HL-60 (cell line): Measurements from ENCODE around the gene FAM222B.

Source experiments
- DNase-seq, 2 experiments: peaks; one replicate each; pipeline ENCODE4 v3.0.0-alpha.2; 2010 to 2020; ENCODE audit warnings: low read depth in 1 of 2, low spot score in 1 of 2
- H3K27ac ChIP-seq: fragments of 250-450 bp; sonication (Bioruptor Pico); replicated peaks from 2 replicates; pipeline ENCODE4 v1.5.1; 2020; ENCODE audit warnings: mild to moderate bottlenecking, moderate library complexity
- H3K27me3 ChIP-seq: fragments of 250-450 bp; sonication (Bioruptor Pico); 2 replicates; pipeline ENCODE4 v1.5.1; 2021; ENCODE audit warnings: mild to moderate bottlenecking, moderate library complexity; ENCODE audit not compliant: insufficient read depth, poor library complexity, severe bottlenecking
- H3K4me3 ChIP-seq: replicated peaks from 2 replicates; pipeline ENCODE4 v1.5.1; 2011; ENCODE audit warnings: mild to moderate bottlenecking, control low read depth, low read length; ENCODE audit not compliant: insufficient read depth
- GABPA ChIP-seq: IDR thresholded peaks from 2 replicates; pipeline ENCODE4 v1.6.1; 2012; ENCODE audit warnings: low read depth
- POLR2AphosphoS5 ChIP-seq: IDR thresholded peaks from 2 replicates; pipeline ENCODE4 v1.6.1; 2012; ENCODE audit warnings: low read depth
- SPI1 ChIP-seq: IDR thresholded peaks from 2 replicates; pipeline ENCODE4 v1.6.1; 2012; ENCODE audit warnings: low read depth, mild to moderate bottlenecking, borderline replicate concordance
- TF ChIP-seq, protein P1 (sequence below): IDR thresholded peaks from 2 replicates; pipeline ENCODE4 v1.6.1; 2012; ENCODE audit warnings: low read depth; ENCODE audit not compliant: insufficient replicate concordance
- TF ChIP-seq, protein P2 (sequence below): IDR thresholded peaks from one replicate; pipeline ENCODE4 v1.5.1; 2011; ENCODE audit warnings: low read length, control low read depth, inconsistent platforms; ENCODE audit not compliant: insufficient read depth

Gene FAM222B

DNA sequence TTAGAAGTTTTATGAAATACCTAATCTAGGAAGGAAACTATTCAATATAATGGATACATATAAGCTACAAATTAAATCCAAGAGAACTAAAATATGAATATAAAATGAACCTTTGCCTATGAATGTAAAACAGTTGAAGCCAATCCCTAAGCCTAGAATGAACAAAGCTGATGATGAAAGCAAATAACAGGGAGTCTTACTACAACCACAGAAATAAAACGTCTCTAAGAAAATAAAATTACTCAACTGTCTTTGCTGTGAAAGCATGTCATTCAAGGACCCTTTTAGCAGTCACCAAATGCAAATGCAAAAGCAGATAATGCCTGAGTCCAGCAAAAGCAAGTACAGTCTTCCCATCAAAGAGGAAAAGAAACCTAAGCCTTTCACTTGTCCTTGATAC is 23.0 kb downstream of the FAM222B start:
- H3K4me3 ChIP-seq, result no peak overlapping the region
- H3K27ac ChIP-seq, result no peak overlapping the region
- TF ChIP-seq, protein P1, sequence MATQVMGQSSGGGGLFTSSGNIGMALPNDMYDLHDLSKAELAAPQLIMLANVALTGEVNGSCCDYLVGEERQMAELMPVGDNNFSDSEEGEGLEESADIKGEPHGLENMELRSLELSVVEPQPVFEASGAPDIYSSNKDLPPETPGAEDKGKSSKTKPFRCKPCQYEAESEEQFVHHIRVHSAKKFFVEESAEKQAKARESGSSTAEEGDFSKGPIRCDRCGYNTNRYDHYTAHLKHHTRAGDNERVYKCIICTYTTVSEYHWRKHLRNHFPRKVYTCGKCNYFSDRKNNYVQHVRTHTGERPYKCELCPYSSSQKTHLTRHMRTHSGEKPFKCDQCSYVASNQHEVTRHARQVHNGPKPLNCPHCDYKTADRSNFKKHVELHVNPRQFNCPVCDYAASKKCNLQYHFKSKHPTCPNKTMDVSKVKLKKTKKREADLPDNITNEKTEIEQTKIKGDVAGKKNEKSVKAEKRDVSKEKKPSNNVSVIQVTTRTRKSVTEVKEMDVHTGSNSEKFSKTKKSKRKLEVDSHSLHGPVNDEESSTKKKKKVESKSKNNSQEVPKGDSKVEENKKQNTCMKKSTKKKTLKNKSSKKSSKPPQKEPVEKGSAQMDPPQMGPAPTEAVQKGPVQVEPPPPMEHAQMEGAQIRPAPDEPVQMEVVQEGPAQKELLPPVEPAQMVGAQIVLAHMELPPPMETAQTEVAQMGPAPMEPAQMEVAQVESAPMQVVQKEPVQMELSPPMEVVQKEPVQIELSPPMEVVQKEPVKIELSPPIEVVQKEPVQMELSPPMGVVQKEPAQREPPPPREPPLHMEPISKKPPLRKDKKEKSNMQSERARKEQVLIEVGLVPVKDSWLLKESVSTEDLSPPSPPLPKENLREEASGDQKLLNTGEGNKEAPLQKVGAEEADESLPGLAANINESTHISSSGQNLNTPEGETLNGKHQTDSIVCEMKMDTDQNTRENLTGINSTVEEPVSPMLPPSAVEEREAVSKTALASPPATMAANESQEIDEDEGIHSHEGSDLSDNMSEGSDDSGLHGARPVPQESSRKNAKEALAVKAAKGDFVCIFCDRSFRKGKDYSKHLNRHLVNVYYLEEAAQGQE, result no peak
- TF ChIP-seq POLR2AphosphoS5, result no peak
- TF ChIP-seq GABPA, result no peak
- TF ChIP-seq SPI1, result no peak
- TF ChIP-seq, protein P2, sequence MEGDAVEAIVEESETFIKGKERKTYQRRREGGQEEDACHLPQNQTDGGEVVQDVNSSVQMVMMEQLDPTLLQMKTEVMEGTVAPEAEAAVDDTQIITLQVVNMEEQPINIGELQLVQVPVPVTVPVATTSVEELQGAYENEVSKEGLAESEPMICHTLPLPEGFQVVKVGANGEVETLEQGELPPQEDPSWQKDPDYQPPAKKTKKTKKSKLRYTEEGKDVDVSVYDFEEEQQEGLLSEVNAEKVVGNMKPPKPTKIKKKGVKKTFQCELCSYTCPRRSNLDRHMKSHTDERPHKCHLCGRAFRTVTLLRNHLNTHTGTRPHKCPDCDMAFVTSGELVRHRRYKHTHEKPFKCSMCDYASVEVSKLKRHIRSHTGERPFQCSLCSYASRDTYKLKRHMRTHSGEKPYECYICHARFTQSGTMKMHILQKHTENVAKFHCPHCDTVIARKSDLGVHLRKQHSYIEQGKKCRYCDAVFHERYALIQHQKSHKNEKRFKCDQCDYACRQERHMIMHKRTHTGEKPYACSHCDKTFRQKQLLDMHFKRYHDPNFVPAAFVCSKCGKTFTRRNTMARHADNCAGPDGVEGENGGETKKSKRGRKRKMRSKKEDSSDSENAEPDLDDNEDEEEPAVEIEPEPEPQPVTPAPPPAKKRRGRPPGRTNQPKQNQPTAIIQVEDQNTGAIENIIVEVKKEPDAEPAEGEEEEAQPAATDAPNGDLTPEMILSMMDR, result no peak
- no peak for DNase-seq
- H3K27me3 ChIP-seq, result no peaks in the 10 kb centered on the region

DNA sequence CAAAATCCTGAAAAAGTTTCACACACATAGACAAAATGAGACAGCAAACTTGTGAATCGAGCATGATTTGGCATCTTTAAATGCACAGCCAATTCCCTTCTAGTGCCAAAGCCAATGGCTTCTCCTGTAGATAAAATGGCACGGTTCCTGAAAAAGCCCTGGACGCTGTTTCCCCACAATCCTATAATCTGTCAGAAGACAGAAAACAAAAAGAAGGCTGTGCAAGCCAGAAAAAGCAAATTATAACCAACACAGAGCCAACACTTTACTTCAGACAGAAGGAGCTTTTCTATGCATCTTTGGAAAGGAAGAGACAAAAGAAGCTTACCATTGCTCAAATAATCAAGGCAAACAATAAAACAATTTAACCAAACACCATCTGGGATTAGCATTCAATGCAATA is 23.8 kb downstream of the FAM222B start:
- no peaks in the 10 kb centered on the region for H3K27me3 ChIP-seq
- no peak for DNase-seq
- H3K4me3 ChIP-seq, result no peak overlapping the region
- TF ChIP-seq, protein P2, result no peak
- TF ChIP-seq GABPA (no peak), POLR2AphosphoS5 (no peak), SPI1 (no peak)
- TF ChIP-seq, protein P1, result no peak
- no peak overlapping the region for H3K27ac ChIP-seq

DNA sequence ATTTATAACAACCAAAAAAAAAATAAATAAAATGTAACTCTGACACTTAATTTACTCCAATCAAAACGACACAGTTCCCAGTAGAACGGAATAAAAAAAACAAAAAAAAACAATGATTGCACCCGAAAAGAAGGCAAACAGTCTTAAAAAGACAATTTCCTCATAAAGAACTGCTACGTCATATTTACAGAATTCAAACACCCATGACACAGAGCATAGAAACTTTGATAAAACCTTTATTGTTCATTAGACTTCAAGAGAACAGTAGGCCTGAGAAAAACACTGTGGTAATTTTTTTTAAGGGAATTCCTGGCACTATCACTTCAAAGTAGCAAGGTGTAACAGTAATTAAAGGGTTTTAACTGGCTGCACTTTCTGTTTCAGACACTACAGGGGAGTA is 26.1 kb downstream of the FAM222B start:
- TF ChIP-seq, protein P1, result no peak
- no peak for TF ChIP-seq SPI1
- TF ChIP-seq GABPA, result no peak
- no peak for TF ChIP-seq POLR2AphosphoS5
- TF ChIP-seq, protein P2, result no peak
- Histone ChIP-seq H3K27me3 (no peaks in the 10 kb centered on the region), H3K4me3 (no peak overlapping the region), H3K27ac (no peak overlapping the region)
- no peak for DNase-seq
